HG03103 (cell line): ENCODE measurements around the gene PDE4DIP.
"Not testable (repeated sequence)": the region's sequence is repeated elsewhere in the genome, so short reads cannot be mapped to it uniquely, and the experiment has no call there.

Experiments used
- ATAC-seq: cut with Tn5 transposase; IDR thresholded peaks from one replicate; pipeline ENCODE4 v1.9.1; 2021; ENCODE audit warnings: low read depth; ENCODE audit not compliant: unreplicated experiment

PDE4DIP gene

GRCh38 chr1:148844220-148844619, at the start of gene PDE4DIP:
PDE4DIP (plus strand) TSS chr1:148844428; CDS start chr1:148844775, 347 bp downstream.
- ATAC-seq: not testable (repeated sequence)

- not testable (repeated sequence) for ATAC-seq
Observed at GRCh38 chr1:148808268-148808928, 35.8 kb upstream of the PDE4DIP start.

DNA sequence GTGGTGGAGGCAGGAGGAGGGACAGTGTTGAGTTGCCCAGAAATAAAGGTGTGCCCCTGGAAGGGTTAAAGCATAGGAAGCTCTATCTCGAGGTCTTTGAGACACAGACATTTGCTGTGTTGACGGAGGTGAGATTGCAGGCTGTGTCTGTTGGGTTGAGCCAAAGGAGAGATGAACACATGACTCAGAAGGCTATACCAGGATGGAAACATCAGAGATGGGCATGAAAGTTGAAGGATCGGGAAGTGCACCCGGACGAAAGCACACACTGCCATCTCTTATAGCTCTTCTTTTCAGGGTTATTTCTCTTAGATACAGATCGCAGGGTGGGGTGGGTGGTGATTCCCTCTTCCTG, 35.3 kb upstream of the PDE4DIP start:
- not testable (repeated sequence) for ATAC-seq

DNA sequence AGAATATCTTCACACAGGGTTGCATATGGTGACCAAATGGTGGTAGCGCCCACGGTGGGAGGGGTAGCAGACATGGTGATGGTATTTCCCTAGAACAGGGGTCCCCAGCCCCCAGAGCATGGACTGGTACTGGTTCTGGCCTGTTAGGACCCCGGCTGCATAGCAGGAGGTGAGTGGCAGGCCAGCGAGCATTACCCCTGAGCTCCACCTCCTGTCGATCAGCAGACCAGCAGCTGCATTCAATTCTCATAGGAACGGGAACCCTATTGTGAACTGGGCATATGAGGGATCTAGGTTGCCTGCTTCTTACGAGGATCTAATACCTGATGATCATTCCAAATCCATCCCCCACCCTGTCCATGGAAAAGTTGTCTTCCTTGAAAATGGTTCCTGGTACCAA, 22.0 kb upstream of the PDE4DIP start:
- ATAC-seq: not testable (repeated sequence)

DNA sequence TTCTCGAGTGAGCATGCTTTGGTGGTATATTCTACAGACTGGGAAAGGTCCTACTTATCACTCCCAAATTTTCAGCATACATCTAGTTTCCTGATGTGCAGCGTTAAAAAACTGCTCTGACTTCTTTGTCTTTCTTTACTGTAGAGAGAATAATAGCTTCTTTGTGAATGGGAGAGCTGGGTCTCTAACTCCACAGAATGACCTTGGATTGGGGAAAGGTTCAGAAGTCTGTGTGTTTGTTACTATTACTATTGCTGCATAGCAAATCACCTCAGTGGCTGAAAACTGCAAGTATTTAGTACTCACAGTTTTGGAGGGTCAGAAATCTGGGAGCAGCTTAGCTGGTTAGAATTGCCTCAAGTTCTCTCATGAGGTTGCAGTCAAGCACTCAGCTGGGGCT, 20.4 kb upstream of the PDE4DIP start:
- ATAC-seq: not testable (repeated sequence)

GRCh38 chr1:148825029-148825428, 19.2 kb upstream of the PDE4DIP start:
- not testable (repeated sequence) for ATAC-seq

DNA sequence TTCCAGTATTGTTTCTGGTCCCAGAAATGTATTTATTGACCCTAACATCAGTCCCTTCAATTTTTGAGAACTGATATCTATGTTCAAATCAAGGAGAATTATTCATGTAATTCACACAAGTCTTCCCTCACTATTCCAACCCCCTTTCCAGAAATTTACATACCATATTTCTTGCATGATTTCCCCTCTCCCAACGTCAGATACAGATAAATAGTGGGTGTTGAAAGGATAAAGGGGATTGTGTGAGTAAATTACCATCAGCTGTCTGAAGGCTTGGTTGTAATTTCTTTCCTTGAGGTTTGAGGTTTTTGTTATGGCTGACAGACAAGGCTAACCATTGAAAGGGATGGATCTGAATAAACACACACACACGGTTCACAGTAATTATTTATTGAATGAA, 15.7 kb upstream of the PDE4DIP start:
- ATAC-seq: not testable (repeated sequence)

DNA sequence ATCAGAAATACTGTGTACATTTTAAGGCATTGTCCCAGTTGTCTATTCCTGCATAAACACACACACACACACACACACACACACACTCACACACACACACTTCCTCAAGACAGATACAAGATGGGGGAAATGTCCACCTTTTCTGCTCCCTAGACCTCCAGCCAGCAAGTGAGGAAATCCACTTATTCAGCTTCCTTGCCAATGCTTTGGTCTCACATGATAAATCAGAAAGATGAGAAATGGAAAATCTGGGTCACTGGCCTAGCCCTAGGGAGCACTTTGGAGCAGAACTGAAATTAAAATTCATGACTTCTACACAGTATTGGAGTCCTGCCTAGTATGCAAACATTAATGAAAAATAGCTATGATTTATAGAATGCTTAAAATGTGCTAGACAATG, 15.3 kb upstream of the PDE4DIP start:
- not testable (repeated sequence) for ATAC-seq

GRCh38 chr1:148829365-148829764, 14.9 kb upstream of the PDE4DIP start:
- ATAC-seq: not testable (repeated sequence)

DNA sequence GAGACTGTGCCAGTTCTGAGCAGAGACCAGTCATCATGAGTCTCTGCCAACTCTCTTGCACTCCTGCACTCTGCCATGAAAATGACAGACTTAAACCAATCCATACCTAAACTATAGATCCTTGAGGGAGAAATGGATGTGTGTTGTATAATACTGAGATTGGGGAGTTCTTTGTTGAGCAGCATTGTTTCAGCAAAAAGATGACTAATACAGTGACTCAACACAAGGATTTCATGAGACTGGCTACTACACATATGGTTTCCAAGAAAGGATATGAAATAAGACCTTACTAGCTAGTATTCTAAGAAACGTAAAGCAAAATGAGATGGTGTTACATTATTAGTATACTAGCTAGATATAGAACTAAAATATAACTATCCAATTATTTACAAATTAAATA, 3.0 kb upstream of the PDE4DIP start:
- not testable (repeated sequence) for ATAC-seq

DNA sequence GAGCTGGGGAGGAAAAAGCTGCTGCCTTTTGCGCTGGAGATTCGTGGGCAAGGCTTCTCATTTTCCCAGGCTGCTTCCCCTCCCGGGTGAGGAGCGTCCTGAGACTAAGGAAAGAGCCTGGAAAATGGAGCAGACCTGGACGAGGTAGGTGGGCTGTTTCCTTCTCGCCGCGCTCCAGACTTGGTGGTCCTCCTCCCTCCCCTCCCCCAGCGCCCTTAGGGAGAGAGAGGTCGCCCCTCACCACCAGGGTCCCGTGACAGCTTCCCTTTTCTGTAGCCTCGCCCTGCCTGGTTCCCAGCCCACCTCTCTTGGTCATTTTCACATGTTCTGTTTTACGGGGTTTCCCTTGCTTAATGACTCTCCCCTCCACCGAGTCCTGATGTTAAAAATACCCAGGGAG, 423 bp downstream of the PDE4DIP start:
- ATAC-seq: not testable (repeated sequence)

DNA sequence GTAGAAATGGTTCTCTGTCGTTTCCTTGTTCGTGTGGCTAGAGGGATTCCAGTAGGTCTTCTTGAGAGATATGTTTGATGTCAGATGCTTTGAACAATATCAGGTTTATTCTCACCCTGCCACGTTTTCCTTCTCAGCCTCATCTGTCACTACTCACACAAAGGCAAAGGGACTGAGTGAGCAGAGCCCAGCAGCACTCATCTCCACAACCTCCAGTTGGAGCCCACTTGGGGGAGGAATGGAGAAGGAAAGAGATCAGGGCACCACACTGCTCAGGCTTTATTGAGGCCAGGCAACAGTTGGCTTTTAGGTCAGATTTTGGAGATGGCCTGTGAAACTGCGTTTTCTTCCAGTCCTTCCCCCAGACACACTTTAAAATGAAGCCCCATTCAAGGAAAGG, 840 bp downstream of the PDE4DIP start:
- ATAC-seq: not testable (repeated sequence)

- ATAC-seq: not testable (repeated sequence)
Observed at GRCh38 chr1:148850347-148850746, 6.1 kb downstream of the PDE4DIP start.

DNA sequence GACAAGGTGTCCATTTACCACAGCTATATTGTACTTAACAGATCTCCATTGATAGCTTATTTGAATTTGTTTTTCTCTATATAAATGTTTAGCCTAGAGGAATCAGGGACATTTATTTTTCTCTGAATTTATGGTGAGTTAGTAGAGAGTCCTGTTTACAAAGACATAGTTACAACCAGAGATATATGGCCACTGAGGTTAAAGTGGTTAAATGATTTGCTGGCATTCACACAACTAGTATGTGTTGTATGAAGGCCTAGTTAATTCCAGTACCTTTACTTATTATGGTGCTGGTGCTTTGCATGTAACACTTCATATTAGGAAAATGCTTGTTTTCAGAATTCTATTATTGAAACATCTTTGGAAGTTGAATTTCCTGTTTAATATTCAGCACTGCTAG, 6.6 kb downstream of the PDE4DIP start:
- ATAC-seq: not testable (repeated sequence)

- ATAC-seq: not testable (repeated sequence)
Observed at GRCh38 chr1:148851684-148852083, 7.5 kb downstream of the PDE4DIP start.

DNA sequence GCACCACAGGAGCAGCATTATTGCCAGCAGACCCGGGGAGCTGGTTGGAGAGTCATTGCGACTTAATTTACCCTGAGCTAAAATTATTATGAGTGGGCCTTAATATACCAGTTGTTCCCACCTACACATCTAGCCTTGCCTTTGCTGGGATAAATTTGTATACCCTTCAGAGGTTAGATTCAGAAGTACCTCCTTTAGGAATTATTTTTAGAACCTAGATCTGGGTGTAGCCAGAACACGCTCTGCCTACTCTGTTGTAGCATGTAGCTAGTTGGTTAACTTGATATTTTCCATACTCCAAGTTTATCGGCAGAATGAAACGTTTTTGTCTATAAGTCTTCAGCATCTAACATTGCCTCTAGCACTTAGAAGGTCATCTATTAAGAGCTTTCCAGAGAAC, 9.1 kb downstream of the PDE4DIP start:
- not testable (repeated sequence) for ATAC-seq

- not testable (repeated sequence) for ATAC-seq
Observed at GRCh38 chr1:148854063-148854462, 9.8 kb downstream of the PDE4DIP start.

GRCh38 chr1:148855367-148855766, 11.1 kb downstream of the PDE4DIP start:
- not testable (repeated sequence) for ATAC-seq

DNA sequence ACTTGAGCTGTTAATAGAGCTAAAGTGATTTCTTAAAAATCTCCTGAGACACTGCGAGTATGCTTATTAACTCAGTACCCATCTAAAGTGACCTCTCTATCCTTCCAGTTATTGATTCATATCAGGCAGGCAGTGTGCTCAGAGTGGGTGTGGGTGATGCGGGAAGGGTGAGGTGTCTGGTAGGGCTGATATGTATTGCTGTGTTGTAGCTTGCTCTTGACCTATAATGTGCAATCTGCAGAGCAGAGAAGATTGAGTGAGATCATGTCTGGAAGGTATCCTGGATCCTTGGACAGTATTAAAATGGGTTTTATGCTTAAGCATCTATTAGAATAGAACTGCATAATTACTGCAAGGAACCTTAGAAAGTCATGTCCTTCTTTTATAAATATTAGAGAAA, 15.8 kb downstream of the PDE4DIP start:
- ATAC-seq: not testable (repeated sequence)

DNA sequence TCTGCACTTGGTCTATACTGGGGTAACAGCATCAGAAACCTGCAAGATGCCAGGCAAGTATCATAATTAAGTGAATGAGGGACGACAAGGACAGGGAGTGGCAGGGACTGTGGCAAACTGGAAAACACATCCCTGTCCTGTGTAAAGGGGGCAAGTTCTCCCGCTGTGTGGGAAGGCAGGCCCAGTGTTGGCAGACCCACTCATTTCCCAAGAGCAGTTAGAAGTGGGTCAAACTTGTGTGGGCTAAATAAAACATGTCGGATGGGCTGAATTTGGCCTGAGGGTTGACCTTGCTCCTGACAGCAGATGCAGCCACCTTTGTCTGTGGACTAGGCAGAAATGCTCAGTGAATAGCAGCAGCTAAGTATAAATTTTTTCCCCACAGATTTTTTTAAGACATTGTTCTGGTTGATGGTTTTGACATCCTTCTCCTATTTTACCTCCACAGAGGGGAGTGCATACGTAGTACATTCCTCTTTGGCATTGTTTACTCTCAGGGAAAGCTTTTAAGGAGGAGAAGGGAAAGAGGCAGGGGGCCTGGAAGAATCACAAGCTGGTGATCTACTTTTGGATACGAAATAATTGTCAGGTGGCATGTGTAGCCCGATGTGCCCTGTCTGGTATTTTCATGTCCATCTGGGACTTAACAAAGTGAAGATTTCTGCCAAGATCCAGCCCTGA, 16.5 kb downstream of the PDE4DIP start:
- ATAC-seq: not testable (repeated sequence)

GRCh38 chr1:148862590-148862989, 18.4 kb downstream of the PDE4DIP start:
- ATAC-seq: not testable (repeated sequence)
